ENCODE results near the gene KRTAP5-2.
"Not testable (repeated sequence)": the region's sequence is repeated elsewhere in the genome, so short reads cannot be mapped to it uniquely, and the experiment has no call there.

The KRTAP5-2 gene

GRCh38 chr11:1597994-1598380, at the start of gene KRTAP5-2:
TSS of gene KRTAP5-2 (minus strand) at chr11:1598294. CDS start at chr11:1598250, 44 bp downstream.
- no peak for FAIRE-seq

- not testable (repeated sequence) for FAIRE-seq
Measured at GRCh38 chr11:1646540-1646939, 48.4 kb upstream of the KRTAP5-2 start.

GRCh38 chr11:1645357-1645821, 47.3 kb upstream of the KRTAP5-2 start:
- FAIRE-seq: no peak

- FAIRE-seq: no peak
Measured at GRCh38 chr11:1644601-1645356, 46.7 kb upstream of the KRTAP5-2 start.

GRCh38 chr11:1643146-1643690, 45.1 kb upstream of the KRTAP5-2 start:
- no peak for FAIRE-seq

- no peak for FAIRE-seq
Measured at GRCh38 chr11:1642288-1643145, 44.4 kb upstream of the KRTAP5-2 start.

GRCh38 chr11:1641096-1641495, 43.0 kb upstream of the KRTAP5-2 start:
- no peak for FAIRE-seq

- FAIRE-seq: no peak
Measured at GRCh38 chr11:1640076-1640946, 42.2 kb upstream of the KRTAP5-2 start.

- FAIRE-seq: no peak
Measured at GRCh38 chr11:1639666-1640065, 41.6 kb upstream of the KRTAP5-2 start.

- FAIRE-seq: no peak
Measured at GRCh38 chr11:1639102-1639620, 41.1 kb upstream of the KRTAP5-2 start.

GRCh38 chr11:1638344-1638743, 40.2 kb upstream of the KRTAP5-2 start:
- FAIRE-seq: no peak

- peak; percentile 76 for FAIRE-seq
Measured at GRCh38 chr11:1637628-1638027, 39.5 kb upstream of the KRTAP5-2 start.

GRCh38 chr11:1636291-1636950, 38.3 kb upstream of the KRTAP5-2 start:
- no peak for FAIRE-seq

- FAIRE-seq: no peak
Measured at GRCh38 chr11:1633864-1634263, 35.8 kb upstream of the KRTAP5-2 start.

- FAIRE-seq: no peak
Measured at GRCh38 chr11:1632053-1632714, 34.1 kb upstream of the KRTAP5-2 start.

- no peak for FAIRE-seq
Measured at GRCh38 chr11:1631066-1631568, 33.0 kb upstream of the KRTAP5-2 start.

- FAIRE-seq: no peak
Measured at GRCh38 chr11:1630271-1630670, 32.2 kb upstream of the KRTAP5-2 start.

- no peak for FAIRE-seq
Measured at GRCh38 chr11:1629326-1630185, 31.5 kb upstream of the KRTAP5-2 start, which contains the start of gene KRTAP5-5. TSS of gene KRTAP5-5 (plus strand) at chr11:1629775. CDS start at chr11:1629841, 66 bp downstream.

GRCh38 chr11:1628506-1629325, 30.6 kb upstream of the KRTAP5-2 start:
- FAIRE-seq: no peak

All from G401.6 (cell line).